ENCODE results near the gene SND1.
A peak's percentile ranks its signal among the peaks of the same experiment; 100 is the strongest.

SND1 gene

GRCh38 chr7:127690806-127691205 lies 38.8 kb downstream of the SND1 start:
- DNase-seq = peak; percentile 62
- Histone ChIP-seq H3K36me3 (peaks cover 45% of the 10 kb centered on the region), H3K9me3 (ENCODE audit: severe bottlenecking) (no peaks in the 10 kb centered on the region), H3K27me3 (ENCODE audit: insufficient read depth, low read depth, severe bottlenecking) (no peaks in the 10 kb centered on the region), H3K4me3 (ENCODE audit: low read depth, low read length) (no peak overlapping the region), H3K27ac (no peak overlapping the region)
- TF ChIP-seq CTCF (IDR thresholded peaks at IDR 0.05; ENCODE audit: low read depth, low read length) = no peak

GRCh38 chr7:127692200-127692599 lies 40.2 kb downstream of the SND1 start:
- no peak overlapping the region for H3K4me3 ChIP-seq (ENCODE audit: low read depth, low read length)
- TF ChIP-seq CTCF (IDR thresholded peaks at IDR 0.05; ENCODE audit: low read depth, low read length) = no peak
- no peak for DNase-seq
- H3K9me3 ChIP-seq (ENCODE audit: severe bottlenecking) = no peaks in the 10 kb centered on the region
- no peaks in the 10 kb centered on the region for H3K27me3 ChIP-seq (ENCODE audit: insufficient read depth, low read depth, severe bottlenecking)
- H3K27ac ChIP-seq = no peak overlapping the region
- peaks cover 51% of the 10 kb centered on the region for H3K36me3 ChIP-seq

GRCh38 chr7:127699853-127700252 lies 47.9 kb downstream of the SND1 start:
- no peak for DNase-seq
- no peak for TF ChIP-seq CTCF (IDR thresholded peaks at IDR 0.05; ENCODE audit: low read depth, low read length)
- no peak overlapping the region for H3K27ac ChIP-seq
- H3K36me3 ChIP-seq = peaks cover 68% of the 10 kb centered on the region
- no peaks in the 10 kb centered on the region for H3K9me3 ChIP-seq (ENCODE audit: severe bottlenecking)
- no peaks in the 10 kb centered on the region for H3K27me3 ChIP-seq (ENCODE audit: insufficient read depth, low read depth, severe bottlenecking)
- H3K4me3 ChIP-seq (ENCODE audit: low read depth, low read length) = no peak overlapping the region

GRCh38 chr7:127702052-127702652 lies 50.2 kb downstream of the SND1 start:
- Histone ChIP-seq H3K27ac (no peak overlapping the region), H3K36me3 (peaks cover 66% of the 10 kb centered on the region), H3K4me3 (ENCODE audit: low read depth, low read length) (no peak overlapping the region), H3K27me3 (ENCODE audit: insufficient read depth, low read depth, severe bottlenecking) (no peaks in the 10 kb centered on the region), H3K9me3 (ENCODE audit: severe bottlenecking) (no peaks in the 10 kb centered on the region)
- TF ChIP-seq CTCF (IDR thresholded peaks at IDR 0.05; ENCODE audit: low read depth, low read length) = no peak
- DNase-seq = no peak

GRCh38 chr7:127702938-127703337 lies 50.9 kb downstream of the SND1 start:
- H3K36me3 ChIP-seq = peaks cover 69% of the 10 kb centered on the region
- no peak for DNase-seq
- no peaks in the 10 kb centered on the region for H3K9me3 ChIP-seq (ENCODE audit: severe bottlenecking)
- no peak overlapping the region for H3K27ac ChIP-seq
- no peak overlapping the region for H3K4me3 ChIP-seq (ENCODE audit: low read depth, low read length)
- no peaks in the 10 kb centered on the region for H3K27me3 ChIP-seq (ENCODE audit: insufficient read depth, low read depth, severe bottlenecking)
- no peak for TF ChIP-seq CTCF (IDR thresholded peaks at IDR 0.05; ENCODE audit: low read depth, low read length)

GRCh38 chr7:127704211-127704610 lies 52.2 kb downstream of the SND1 start:
- DNase-seq = peak; percentile 65
- Histone ChIP-seq H3K4me3 (ENCODE audit: low read depth, low read length) (no peak overlapping the region), H3K27ac (peak overlapping the region; percentile 38), H3K27me3 (ENCODE audit: insufficient read depth, low read depth, severe bottlenecking) (no peaks in the 10 kb centered on the region), H3K9me3 (ENCODE audit: severe bottlenecking) (no peaks in the 10 kb centered on the region), H3K36me3 (peaks cover 72% of the 10 kb centered on the region)
- TF ChIP-seq CTCF (IDR thresholded peaks at IDR 0.05; ENCODE audit: low read depth, low read length) = no peak
